GM18519 (cell line): Measurements from ENCODE around the gene DIPK1A.

Experiments
- ATAC-seq: cut with Tn5 transposase; IDR thresholded peaks from one replicate; pipeline ENCODE4 v1.9.1; 2021; ENCODE audit warnings: mild to moderate bottlenecking, moderate library complexity; ENCODE audit not compliant: unreplicated experiment, low FRiP score

Gene DIPK1A

DNA sequence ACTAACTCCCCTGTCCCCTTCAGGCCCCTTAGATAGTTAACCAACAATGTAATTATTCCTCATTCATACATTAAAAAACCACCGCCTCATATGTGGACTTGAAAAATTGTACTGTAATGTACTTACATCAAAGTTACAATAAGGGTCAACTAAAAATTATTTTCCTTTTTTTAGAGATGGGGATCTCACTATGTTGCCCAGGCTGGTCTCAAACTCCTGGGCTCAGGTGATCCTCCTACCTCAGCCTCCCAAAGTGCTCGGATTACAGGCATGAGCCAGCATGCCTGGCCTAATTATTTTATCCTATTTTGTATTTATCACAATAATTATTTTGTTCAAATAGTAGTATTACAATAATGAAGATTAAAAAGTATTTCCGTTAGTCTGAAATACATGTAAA is 116.8 kb downstream of the DIPK1A start:
- ATAC-seq = no peak

- ATAC-seq = no peak
Measured at GRCh38 chr1:92843429-92844352, 117.6 kb downstream of the DIPK1A start.

DNA sequence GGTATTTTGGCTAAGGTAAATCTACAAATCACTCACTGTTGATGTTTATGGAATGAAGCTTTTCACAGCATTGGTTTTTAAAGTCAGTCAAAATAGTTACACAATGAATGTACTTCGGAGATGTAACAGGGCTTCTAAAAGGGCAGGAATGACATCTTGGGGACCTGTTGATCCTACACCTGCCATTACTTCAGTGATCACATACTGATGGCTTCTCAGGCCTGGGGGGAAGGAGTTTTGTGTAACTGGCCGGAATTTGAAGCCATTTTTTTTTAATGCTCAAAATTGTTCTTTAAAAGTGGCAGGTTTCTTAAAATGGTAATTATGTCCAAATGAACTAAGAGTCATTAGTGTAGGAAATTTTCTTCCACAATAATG is 118.2 kb downstream of the DIPK1A start:
- ATAC-seq = no peak

- ATAC-seq = no peak
Measured at GRCh38 chr1:92842082-92843045, 118.9 kb downstream of the DIPK1A start.

DNA sequence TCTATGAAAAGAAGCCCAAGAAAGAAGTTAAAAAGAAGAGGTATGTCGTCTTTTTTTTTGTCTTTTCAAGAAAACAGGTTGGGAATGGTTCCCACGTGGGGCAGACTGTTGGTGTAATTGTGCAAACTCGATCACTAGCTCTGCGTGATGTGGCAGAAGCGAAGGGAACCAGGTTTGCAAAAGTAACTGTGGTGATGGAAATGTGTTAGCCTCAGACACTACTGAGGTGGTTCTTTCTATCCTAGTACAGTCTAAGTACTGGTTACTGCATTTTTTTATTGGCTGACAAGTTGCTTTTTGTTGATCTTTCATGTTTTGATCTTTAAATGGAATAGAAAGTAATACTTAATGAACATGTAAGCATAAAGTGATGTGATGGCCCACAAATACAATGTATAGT is 120.7 kb downstream of the DIPK1A start:
- no peak for ATAC-seq

- no peak for ATAC-seq
Measured at GRCh38 chr1:92839442-92839841, 121.8 kb downstream of the DIPK1A start.

DNA sequence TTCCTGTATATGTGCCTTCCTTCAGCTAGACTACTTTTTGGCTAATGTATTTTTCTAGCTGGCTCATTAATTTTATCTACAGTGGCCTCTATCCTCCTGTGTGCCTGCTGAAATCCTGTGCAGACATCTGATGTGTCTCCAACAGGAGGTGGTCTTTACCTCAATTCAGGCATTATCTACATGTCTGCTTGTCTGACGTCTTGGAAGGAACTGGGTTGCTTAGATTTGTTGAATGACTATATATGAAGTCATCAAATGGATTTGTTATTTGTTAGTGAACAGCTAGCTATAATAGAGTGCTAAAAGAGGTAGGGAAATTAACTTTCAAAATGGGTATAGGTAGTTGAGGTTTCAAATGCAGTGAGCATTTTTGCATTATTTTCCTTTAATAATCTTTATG is 122.7 kb downstream of the DIPK1A start:
- ATAC-seq = no peak

DNA sequence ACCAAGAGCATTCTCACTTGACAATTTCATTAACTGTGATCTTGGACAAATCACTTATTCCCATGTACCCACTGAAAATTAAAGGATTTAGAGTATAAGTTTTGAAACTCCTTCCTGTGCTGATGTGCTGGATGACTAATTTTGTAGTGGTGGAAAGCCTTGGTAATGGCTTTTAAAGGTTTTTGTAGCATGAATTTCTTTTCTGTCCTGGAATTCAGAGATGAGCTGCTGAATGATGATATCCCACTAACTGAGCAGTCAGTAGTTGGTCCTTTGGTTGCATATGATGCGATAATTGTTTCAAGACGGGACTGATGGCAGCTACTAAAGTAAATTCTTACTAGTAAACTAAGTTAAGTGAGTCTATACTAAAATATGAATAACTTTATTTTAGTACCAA is 124.2 kb downstream of the DIPK1A start:
- no peak for ATAC-seq

DNA sequence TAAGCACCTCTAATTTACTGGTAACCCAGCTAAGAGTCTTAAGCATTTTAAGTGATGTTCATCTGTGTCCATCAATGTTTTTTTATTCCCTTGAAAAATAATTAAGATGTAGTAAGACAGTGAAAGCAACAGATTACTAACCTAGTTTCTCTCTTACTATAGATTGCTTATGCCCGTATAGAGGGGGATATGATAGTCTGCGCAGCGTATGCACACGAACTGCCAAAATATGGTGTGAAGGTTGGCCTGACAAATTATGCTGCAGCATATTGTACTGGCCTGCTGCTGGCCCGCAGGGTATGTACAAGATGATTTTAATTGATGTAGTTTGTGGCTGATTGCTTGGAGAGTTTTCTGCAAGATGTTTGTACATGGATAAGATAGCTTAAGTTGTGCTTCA is 126.6 kb downstream of the DIPK1A start:
- no peak for ATAC-seq

GRCh38 chr1:92833840-92834239 is 127.4 kb downstream of the DIPK1A start:
- no peak for ATAC-seq

DNA sequence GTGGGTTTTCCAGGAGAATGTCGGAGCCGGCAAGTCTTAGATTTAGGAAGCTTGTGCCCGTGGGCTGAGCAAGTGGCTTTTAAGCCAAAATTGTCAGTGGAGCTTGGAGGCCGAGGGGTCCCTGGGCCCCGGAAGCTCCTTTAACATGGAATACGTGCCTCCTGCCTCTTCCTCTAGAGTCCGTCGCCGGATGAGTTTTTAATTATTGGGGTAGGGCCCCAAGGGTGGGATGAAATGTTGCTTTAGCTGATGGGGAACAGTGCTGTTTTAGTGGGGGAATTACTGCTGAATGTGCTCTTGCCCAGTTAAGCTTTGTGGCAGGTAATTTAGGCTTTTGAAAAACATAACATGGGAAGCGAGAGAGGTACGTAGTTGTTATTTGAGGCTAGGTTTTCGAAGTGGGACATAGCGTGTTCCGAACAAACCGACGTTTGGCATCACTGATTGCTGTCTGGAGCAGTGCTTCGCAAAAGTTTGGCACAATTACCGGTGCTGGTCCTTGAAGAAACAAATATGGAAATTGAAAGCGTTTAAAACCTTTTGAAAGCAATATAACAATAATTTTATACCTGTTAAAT is 128.6 kb downstream of the DIPK1A start:
- ATAC-seq = no peak

- ATAC-seq = peak; percentile 88
Measured at GRCh38 chr1:92831762-92832536, 129.3 kb downstream of the DIPK1A start, which contains the start of gene RPL5. RPL5 (plus strand) TSS chr1:92832040; CDS start chr1:92832115, 75 bp downstream.

DNA sequence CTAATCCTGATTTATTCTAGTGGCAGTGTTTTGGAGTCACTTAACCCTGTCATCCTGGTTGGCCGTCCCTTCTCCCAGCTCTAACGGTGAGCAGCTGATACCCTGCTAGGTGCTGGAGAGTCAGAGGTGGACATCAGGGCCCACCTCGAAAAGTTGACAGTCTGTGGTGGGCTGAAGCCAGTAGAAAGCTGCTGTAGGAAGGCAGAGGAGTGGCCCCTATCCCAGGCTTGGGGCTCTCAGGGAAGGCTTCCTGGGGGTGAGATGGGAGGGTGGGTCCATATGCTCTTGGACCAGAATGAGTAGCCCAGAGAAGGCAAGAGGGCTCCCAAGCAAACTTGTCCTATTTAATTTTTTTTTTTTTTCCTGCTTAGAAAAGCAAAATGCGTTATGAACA is 129.9 kb downstream of the DIPK1A start:
- no peak for ATAC-seq

DNA sequence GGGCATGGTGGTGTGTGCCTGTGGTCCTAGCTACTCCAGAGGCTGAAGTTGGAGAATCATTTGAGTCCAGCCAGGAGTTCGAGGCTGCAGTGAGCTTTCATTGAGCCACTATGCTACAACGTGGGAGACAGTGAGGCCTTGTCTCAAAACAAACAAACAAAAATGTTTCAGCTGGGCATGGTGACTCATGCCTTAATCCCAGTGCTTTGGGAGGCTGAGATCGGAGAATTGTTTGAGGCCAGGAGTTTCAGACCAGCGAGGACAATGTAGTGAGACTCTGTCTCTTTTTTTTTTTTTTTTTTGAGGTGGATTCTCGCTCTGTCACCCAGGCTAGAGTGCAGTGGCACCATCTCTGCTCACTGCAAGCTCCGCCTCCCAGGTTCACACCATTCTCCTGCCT is 134.5 kb downstream of the DIPK1A start:
- ATAC-seq = no peak

DNA sequence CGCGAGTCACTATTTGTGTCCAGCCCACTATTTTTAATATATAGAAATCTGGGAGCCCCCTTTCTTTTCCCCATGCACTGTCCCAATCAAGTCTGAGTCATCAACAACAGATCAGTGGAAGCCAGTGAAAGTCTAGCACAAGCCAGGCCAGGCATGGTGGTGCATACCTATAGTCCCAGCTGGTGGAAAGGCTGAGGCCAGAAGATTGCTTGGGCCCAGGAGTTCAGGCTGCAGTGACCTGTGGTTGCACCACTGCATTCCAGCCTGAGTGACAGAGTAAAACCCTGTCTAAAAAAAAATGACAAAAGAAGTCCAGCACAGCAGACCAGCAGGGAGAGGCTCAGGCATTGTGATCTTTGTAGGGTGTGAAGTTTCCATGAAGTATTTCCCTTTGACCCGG is 138.4 kb downstream of the DIPK1A start:
- no peak for ATAC-seq

GRCh38 chr1:92820551-92820950 is 140.7 kb downstream of the DIPK1A start:
- no peak for ATAC-seq

DNA sequence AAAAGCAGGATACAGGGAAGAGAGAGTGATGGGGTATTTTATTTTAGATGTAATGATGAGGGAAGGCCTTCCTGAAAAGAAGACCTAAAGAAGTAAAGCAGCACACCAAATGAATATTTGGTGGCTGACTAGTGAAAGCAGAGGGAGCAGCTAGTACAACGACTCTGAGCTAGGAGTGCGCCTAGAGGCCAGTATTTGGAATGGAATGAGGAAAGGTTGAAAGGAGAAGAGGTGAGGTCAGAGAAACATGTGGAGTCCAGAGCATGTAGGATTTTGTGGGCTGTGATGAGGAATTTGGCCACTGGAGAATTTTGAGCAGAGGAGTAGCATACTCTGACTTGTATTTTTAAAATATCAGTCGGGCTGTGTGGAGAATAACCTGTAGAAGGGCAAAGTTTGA is 141.2 kb downstream of the DIPK1A start:
- ATAC-seq = no peak

DNA sequence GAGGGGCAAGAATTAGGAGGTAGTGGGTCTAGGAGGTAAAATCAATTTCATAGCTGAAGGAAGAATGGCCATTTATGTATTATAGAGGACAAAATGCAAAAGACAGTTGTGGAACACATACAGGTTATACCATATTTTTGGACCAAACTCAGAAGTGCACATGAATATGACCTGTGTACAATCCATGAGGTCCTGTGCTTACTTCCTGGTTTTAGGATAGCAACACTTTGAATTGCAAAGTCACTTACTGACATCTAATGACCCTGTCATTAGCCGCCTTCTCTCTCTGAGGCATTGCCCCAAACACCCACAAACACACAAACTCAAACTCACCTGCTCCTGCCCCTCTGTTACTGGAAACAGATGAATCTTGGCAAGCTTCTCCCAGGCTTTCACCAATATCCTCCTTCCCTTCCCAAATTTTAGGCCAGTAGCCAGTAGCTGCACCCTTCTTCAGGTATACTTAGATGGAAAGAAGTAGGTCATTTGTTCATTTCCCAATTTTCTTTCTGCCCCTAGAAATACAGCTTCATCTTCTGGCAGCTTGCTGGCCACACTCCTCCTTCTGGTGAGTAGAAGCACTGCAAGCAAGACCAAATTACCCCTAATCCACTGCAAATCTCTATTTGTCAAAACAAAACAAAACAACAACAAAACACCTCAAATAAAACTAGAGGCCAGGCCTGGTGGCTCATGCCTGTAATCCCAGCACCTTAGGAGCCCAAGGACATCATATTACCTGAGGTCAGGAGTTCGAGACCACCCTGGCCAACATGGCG is 143.1 kb downstream of the DIPK1A start:
- no peak for ATAC-seq

DNA sequence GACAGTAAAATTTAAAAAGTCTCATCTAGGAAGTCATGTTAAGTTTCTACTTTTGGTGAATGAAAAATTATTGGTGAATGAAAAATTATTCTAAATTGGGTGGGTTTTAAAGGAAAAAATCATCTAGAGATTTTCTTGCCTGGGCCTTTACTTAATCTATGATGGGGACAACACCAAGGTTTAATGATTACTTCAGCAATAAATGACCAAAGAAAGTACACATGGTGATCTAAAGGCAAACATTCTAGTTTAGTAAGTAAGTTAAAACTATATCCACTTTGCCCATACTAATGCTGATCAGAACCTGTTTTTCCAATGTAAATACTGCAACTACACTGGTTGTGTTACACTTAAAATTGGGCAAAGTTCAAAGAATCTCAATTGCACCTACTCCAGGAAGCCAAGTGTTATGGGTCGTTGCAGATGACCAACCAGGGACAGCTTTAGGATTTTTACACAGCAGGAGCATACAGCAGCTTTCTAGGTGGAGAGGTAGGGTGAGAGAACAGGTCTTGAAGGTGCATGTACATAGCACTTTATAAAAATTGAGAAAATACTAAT is 144.0 kb downstream of the DIPK1A start:
- ATAC-seq = no peak
